ENCODE measurements around the gene AACS.

DNA sequence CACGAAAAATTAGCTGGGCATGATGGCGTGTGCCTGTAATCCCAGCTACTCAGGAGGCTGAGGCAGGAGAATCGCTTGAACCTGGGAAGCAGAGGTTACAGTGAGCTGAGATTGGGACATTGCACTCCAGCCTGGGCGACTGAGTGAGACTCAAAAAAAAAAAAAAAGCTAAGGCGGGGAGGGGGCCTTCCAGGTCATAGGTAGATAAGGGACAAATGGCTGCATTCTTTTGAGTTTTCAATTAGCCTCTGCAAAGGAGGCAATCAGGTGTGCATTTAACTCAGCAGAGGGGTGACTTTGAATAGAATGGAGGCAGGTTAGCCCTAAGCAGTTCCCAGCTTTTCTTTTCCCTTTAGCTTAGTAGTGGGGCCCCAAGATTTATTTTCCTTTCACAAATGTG lies 743 bp upstream of the AACS start:
- TF ChIP-seq, protein P1, sequence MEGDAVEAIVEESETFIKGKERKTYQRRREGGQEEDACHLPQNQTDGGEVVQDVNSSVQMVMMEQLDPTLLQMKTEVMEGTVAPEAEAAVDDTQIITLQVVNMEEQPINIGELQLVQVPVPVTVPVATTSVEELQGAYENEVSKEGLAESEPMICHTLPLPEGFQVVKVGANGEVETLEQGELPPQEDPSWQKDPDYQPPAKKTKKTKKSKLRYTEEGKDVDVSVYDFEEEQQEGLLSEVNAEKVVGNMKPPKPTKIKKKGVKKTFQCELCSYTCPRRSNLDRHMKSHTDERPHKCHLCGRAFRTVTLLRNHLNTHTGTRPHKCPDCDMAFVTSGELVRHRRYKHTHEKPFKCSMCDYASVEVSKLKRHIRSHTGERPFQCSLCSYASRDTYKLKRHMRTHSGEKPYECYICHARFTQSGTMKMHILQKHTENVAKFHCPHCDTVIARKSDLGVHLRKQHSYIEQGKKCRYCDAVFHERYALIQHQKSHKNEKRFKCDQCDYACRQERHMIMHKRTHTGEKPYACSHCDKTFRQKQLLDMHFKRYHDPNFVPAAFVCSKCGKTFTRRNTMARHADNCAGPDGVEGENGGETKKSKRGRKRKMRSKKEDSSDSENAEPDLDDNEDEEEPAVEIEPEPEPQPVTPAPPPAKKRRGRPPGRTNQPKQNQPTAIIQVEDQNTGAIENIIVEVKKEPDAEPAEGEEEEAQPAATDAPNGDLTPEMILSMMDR (IDR thresholded peaks at IDR 0.05; ENCODE audit: low read length): no peak
- no peak for TF ChIP-seq EZH2phosphoT487 (IDR thresholded peaks at IDR 0.05; ENCODE audit: low read length)

All from MM.1S (cell line).